ENCODE measurements around the gene ZFAND6.

GRCh38 chr15:80081390-80081789, 21.9 kb downstream of the ZFAND6 start:
- no peak for TF ChIP-seq MAX (IDR thresholded peaks at IDR 0.05)
- no peak for TF ChIP-seq REST (IDR thresholded peaks at IDR 0.05; ENCODE audit: low read depth)
- TF ChIP-seq USF1 (IDR thresholded peaks at IDR 0.05), result no peak
- TF ChIP-seq ZBTB7A (IDR thresholded peaks at IDR 0.05; ENCODE audit: low read depth), result no peak
- no peak for TF ChIP-seq TAF1 (IDR thresholded peaks at IDR 0.05; ENCODE audit: low read depth)
